Activated CD4-positive, alpha-beta T cell treated with anti-CD3 and anti-CD28 coated beads, Interleukin-2, amount 10 ng/mL, durations not matched to agents 24 days and 14 days (primary cell): ENCODE measurements around the gene CD248. TPM values are rescaled to one million over a fixed set of nuclear protein-coding genes. Genes with fewer than 3 reads are reported as not detected.
A peak's percentile ranks its signal among the peaks of the same experiment; 100 is the strongest.
"Not testable (repeated sequence)": the region's sequence is repeated elsewhere in the genome, so short reads cannot be mapped to it uniquely, and the experiment has no call there.

Source experiments
- DNase-seq: peaks from one replicate; pipeline ENCODE4 v3.0.0; 2022
- H3K27ac Mint-ChIP-seq: one replicate; pipeline ENCODE4 v1.8.0; 2022; ENCODE audit warnings: mild to moderate bottlenecking, mixed read lengths
- H3K27me3 Mint-ChIP-seq: one replicate; pipeline ENCODE4 v1.8.0; 2022; ENCODE audit warnings: mixed read lengths
- H3K36me3 Mint-ChIP-seq: one replicate; pipeline ENCODE4 v1.8.0; 2022; ENCODE audit warnings: low read depth, mild to moderate bottlenecking, mixed read lengths
- H3K4me1 Mint-ChIP-seq: one replicate; pipeline ENCODE4 v1.8.0; 2021; ENCODE audit warnings: mixed read lengths
- H3K4me3 Mint-ChIP-seq: one replicate; pipeline ENCODE4 v1.8.0; 2022; ENCODE audit warnings: mild to moderate bottlenecking, moderate library complexity, mixed read lengths
- H3K9me3 Mint-ChIP-seq: one replicate; pipeline ENCODE4 v1.8.0; 2021; ENCODE audit warnings: mixed read lengths
- intact Hi-C: fragments of 100-400 bp; cut with micrococcal nuclease; formaldehyde crosslinking; loops from one replicate; pipeline ENCODE4 v1.15.1; 2023
- total RNA-seq: library from RNA; stranded (reverse); gene quantifications from 2 replicates; pipeline ENCODE4 v1.2.3, GENCODE V29; 2022

CD248 gene
- total RNA-seq, 1 donor from 2014 or later, result not detected

GRCh38 chr11:66315921-66316811 is 678 bp downstream of the CD248 start:
- H3K36me3 Mint-ChIP-seq, result no peaks in the 10 kb centered on the region
- no peaks in the 10 kb centered on the region for H3K9me3 Mint-ChIP-seq
- intact Hi-C loops, result no loop called here
- H3K4me3 Mint-ChIP-seq, result no peak overlapping the region
- H3K27ac Mint-ChIP-seq, result no peak overlapping the region
- peaks cover 3% of the 10 kb centered on the region for H3K27me3 Mint-ChIP-seq
- no peak for DNase-seq
- peaks cover 40% of the 10 kb centered on the region for H3K4me1 Mint-ChIP-seq

- Mint-ChIP-seq H3K36me3 (no peaks in the 10 kb centered on the region), H3K27me3 (peaks cover 3% of the 10 kb centered on the region), H3K9me3 (no peaks in the 10 kb centered on the region), H3K4me3 (peak overlapping the region; percentile 14), H3K27ac (peak overlapping the region; percentile 53), H3K4me1 (peaks cover 40% of the 10 kb centered on the region)
- DNase-seq, result no peak
- intact Hi-C loops, result no loop called here
Observed at GRCh38 chr11:66315498-66315885, 1.4 kb downstream of the CD248 start.

GRCh38 chr11:66314561-66315497 is 2.0 kb downstream of the CD248 start:
- no peak for DNase-seq
- Mint-ChIP-seq H3K4me3 (peak overlapping the region; percentile 14), H3K36me3 (no peaks in the 10 kb centered on the region), H3K4me1 (peaks cover 39% of the 10 kb centered on the region), H3K9me3 (no peaks in the 10 kb centered on the region), H3K27me3 (peaks cover 3% of the 10 kb centered on the region), H3K27ac (peak overlapping the region; percentile 53)
- intact Hi-C loops, result no loop called here

- no peak for DNase-seq
- peak overlapping the region; percentile 63 for H3K27ac Mint-ChIP-seq
- no peaks in the 10 kb centered on the region for H3K9me3 Mint-ChIP-seq
- peak overlapping the region; percentile 63 for H3K4me3 Mint-ChIP-seq
- peaks cover 3% of the 10 kb centered on the region for H3K27me3 Mint-ChIP-seq
- H3K36me3 Mint-ChIP-seq, result no peaks in the 10 kb centered on the region
- H3K4me1 Mint-ChIP-seq, result peaks cover 36% of the 10 kb centered on the region
- intact Hi-C loops, result no loop called here
Observed at GRCh38 chr11:66314186-66314501, 2.7 kb downstream of the CD248 start.

- Mint-ChIP-seq H3K4me1 (peaks cover 31% of the 10 kb centered on the region), H3K4me3 (peak overlapping the region; percentile 91), H3K27ac (peak overlapping the region; percentile 97), H3K9me3 (no peaks in the 10 kb centered on the region), H3K27me3 (peaks cover 3% of the 10 kb centered on the region), H3K36me3 (no peaks in the 10 kb centered on the region)
- intact Hi-C loops, result no loop called here
- DNase-seq, result no peak
Observed at GRCh38 chr11:66313321-66314185, 3.3 kb downstream of the CD248 start.

GRCh38 chr11:66312549-66313320 is 4.1 kb downstream of the CD248 start:
- peaks cover 3% of the 10 kb centered on the region for H3K27me3 Mint-ChIP-seq
- peaks cover 24% of the 10 kb centered on the region for H3K4me1 Mint-ChIP-seq
- no peaks in the 10 kb centered on the region for H3K9me3 Mint-ChIP-seq
- H3K27ac Mint-ChIP-seq, result peak overlapping the region; percentile 97
- intact Hi-C loops, result loop anchor here (1.0 kb wide), 4 partner anchors 16 to 77 kb away; partner anchors contain the start of genes BRMS1 and YIF1A
- peak; percentile 99 for DNase-seq
- H3K36me3 Mint-ChIP-seq, result no peaks in the 10 kb centered on the region
- peak overlapping the region; percentile 91 for H3K4me3 Mint-ChIP-seq

DNA sequence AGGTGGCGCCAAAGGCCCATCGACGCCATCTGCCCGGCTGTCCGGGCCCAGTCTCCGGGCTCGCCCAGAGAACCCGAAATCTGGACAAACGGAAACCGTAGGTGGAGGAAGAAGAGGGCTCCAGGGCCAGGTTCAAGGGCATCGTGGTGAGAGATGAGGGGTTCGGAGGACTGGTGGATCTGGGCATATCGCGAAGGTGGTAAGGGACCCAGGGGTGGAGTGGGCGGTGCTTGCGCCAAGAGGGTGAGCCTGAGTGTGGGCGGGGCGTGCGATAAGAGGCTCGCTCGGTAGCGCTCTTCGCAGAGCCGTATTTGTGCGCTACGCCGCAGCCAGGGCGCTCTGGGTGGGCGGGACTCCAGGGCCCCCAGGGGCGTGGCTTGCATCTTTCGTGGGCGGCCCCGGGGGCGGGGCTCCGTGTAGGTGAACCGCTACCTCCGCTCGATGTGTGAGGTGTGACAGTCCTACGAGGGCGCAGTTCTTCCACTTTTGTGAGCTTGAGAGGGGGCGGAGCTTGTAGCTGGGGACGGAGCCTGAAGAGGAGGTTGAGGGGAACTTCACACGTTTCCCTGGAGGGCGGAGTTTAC is 4.8 kb downstream of the CD248 start:
- Mint-ChIP-seq H3K36me3 (no peaks in the 10 kb centered on the region), H3K4me3 (peak overlapping the region; percentile 91), H3K9me3 (no peaks in the 10 kb centered on the region), H3K4me1 (peaks cover 19% of the 10 kb centered on the region), H3K27me3 (peaks cover 7% of the 10 kb centered on the region), H3K27ac (peak overlapping the region; percentile 97)
- intact Hi-C loops, result loop anchor here (1.0 kb wide), 4 partner anchors 16 to 77 kb away; partner anchors contain the start of genes BRMS1 and YIF1A
- DNase-seq, result peak; percentile 99

GRCh38 chr11:66311470-66311964 is 5.3 kb downstream of the CD248 start:
- intact Hi-C loops, result no loop called here
- Mint-ChIP-seq H3K4me3 (peak overlapping the region; percentile 91), H3K9me3 (no peaks in the 10 kb centered on the region), H3K27me3 (peaks cover 8% of the 10 kb centered on the region), H3K36me3 (no peaks in the 10 kb centered on the region), H3K4me1 (peaks cover 19% of the 10 kb centered on the region), H3K27ac (peak overlapping the region; percentile 97)
- no peak for DNase-seq

- H3K27ac Mint-ChIP-seq, intact Hi-C loops, DNase-seq, H3K36me3 Mint-ChIP-seq, H3K9me3 Mint-ChIP-seq, H3K27me3 Mint-ChIP-seq, H3K4me3 Mint-ChIP-seq: not testable (repeated sequence)
- peaks cover 19% of the 10 kb centered on the region for H3K4me1 Mint-ChIP-seq
Observed at GRCh38 chr11:66310803-66311440, 5.9 kb downstream of the CD248 start.

GRCh38 chr11:66310324-66310723 is 6.5 kb downstream of the CD248 start:
- H3K36me3 Mint-ChIP-seq, result no peaks in the 10 kb centered on the region
- intact Hi-C loops, result no loop called here
- no peak for DNase-seq
- H3K27ac Mint-ChIP-seq, result no peak overlapping the region
- H3K4me3 Mint-ChIP-seq, result no peak overlapping the region
- H3K27me3 Mint-ChIP-seq, result peaks cover 6% of the 10 kb centered on the region
- no peaks in the 10 kb centered on the region for H3K9me3 Mint-ChIP-seq
- H3K4me1 Mint-ChIP-seq, result peaks cover 17% of the 10 kb centered on the region

DNA sequence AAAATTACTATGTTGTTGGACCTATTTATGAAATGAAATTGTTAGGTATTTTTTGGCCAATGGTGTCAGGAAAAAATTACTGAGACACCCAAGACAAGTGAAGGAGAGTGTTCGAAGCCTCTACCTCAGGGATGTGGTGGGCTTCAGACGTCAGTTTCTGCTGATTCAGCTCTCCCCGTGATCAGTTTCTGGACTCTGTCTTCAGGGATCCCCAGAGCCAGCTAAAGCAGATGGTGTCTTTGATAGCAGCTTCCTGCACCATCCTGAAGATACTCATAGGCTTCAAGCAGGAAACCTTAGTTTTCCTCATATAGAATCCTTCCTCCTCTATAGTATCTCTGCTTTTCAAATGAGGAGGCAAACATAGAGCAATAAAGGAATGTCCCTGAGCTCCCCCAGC is 7.4 kb downstream of the CD248 start:
- Mint-ChIP-seq H3K4me1 (peaks cover 14% of the 10 kb centered on the region), H3K27me3 (peaks cover 5% of the 10 kb centered on the region), H3K9me3 (no peaks in the 10 kb centered on the region), H3K27ac (no peak overlapping the region), H3K4me3 (no peak overlapping the region), H3K36me3 (no peaks in the 10 kb centered on the region)
- intact Hi-C loops, result no loop called here
- no peak for DNase-seq

GRCh38 chr11:66302656-66303055 is 14.2 kb downstream of the CD248 start:
- Mint-ChIP-seq H3K9me3 (no peaks in the 10 kb centered on the region), H3K36me3 (no peaks in the 10 kb centered on the region), H3K27me3 (peaks cover 5% of the 10 kb centered on the region), H3K4me1 (no peaks in the 10 kb centered on the region), H3K4me3 (no peak overlapping the region), H3K27ac (no peak overlapping the region)
- intact Hi-C loops, result no loop called here
- no peak for DNase-seq
